SU-DHL-6 (cell line): Measurements from ENCODE around the gene ZNF672.

Experiments used
- H2AFZ ChIP-seq: fragments of 200-600 bp; sonication (generic); 2 replicates; pipeline ENCODE4 v1.6.1; 2014; ENCODE audit warnings: low read depth, mild to moderate bottlenecking, moderate library complexity, mixed read lengths, antibody characterized with exemption, low read length; ENCODE audit not compliant: severe bottlenecking
- H3F3A ChIP-seq: fragments of 200-600 bp; shearing (Covaris generic); 2 replicates; pipeline ENCODE4 v1.6.0; 2016; ENCODE audit warnings: antibody characterized with exemption, mild to moderate bottlenecking; ENCODE audit not compliant: insufficient read depth
- H3K27ac ChIP-seq: fragments of 200-600 bp; sonication (generic); 2 replicates; pipeline ENCODE4 v1.5.1; 2016; ENCODE audit warnings: low read depth, mild to moderate bottlenecking, low read length, moderate library complexity, mixed read lengths
- H3K27me3 ChIP-seq: fragments of 200-600 bp; sonication (generic), shearing (Covaris generic); 2 replicates; pipeline ENCODE4 v1.6.0; 2014; ENCODE audit warnings: mild to moderate bottlenecking, low read length
- H3K36me3 ChIP-seq: fragments of 200-600 bp; sonication (generic); 2 replicates; pipeline ENCODE4 v1.6.1; 2014; ENCODE audit warnings: mild to moderate bottlenecking, low read length, mixed read lengths
- H3K4me2 ChIP-seq: fragments of 300-600, 200-600 bp; shearing (Covaris generic), sonication (generic); 2 replicates; pipeline ENCODE4 v1.6.0; 2014; ENCODE audit warnings: low read length, low read depth, mild to moderate bottlenecking; ENCODE audit not compliant: poor library complexity, severe bottlenecking
- H3K4me3 ChIP-seq: fragments of 200-600 bp; sonication (generic); 2 replicates; pipeline ENCODE4 v1.5.1; 2014; ENCODE audit warnings: antibody characterized with exemption, low read length, mild to moderate bottlenecking, mixed read lengths; ENCODE audit not compliant: insufficient read depth, poor library complexity, severe bottlenecking
- H3K79me2 ChIP-seq: fragments of 200-600 bp; sonication (generic); 2 replicates; pipeline ENCODE4 v1.6.1; 2014; ENCODE audit warnings: mild to moderate bottlenecking, low read length, moderate library complexity; ENCODE audit not compliant: insufficient read depth
- H3K9ac ChIP-seq: fragments of 200-600 bp; sonication (generic); 2 replicates; pipeline ENCODE4 v1.7.0; 2014; ENCODE audit warnings: mild to moderate bottlenecking, low read length
- H3K9me2 ChIP-seq: fragments of 200-600 bp; sonication (generic); replicated peaks from 2 replicates; pipeline ENCODE4 v1.6.1; 2014; ENCODE audit warnings: low read length; ENCODE audit not compliant: insufficient read depth
- H3K9me3 ChIP-seq: fragments of 200-600 bp; sonication (generic); 2 replicates; pipeline ENCODE4 v1.6.1; 2014; ENCODE audit warnings: low read length, mixed read lengths; ENCODE audit not compliant: insufficient read depth
- H4K20me1 ChIP-seq: fragments of 200-600 bp; sonication (generic); 2 replicates; pipeline ENCODE4 v1.6.1; 2014; ENCODE audit warnings: low read depth, mild to moderate bottlenecking, antibody characterized with exemption, low read length, moderate library complexity, mixed read lengths
- CTCF ChIP-seq: fragments of 200-600 bp; sonication (generic); IDR thresholded peaks from one replicate; pipeline ENCODE4 v1.5.1; 2017; ENCODE audit warnings: antibody characterized with exemption, mild to moderate bottlenecking, low read length, moderate library complexity; ENCODE audit not compliant: insufficient read depth, poor library complexity, severe bottlenecking
- EZH2phosphoT487 ChIP-seq: fragments of 200-600 bp; sonication (generic), shearing (Covaris generic); conservative IDR thresholded peaks from 2 replicates; pipeline ENCODE4 v1.6.1; 2018; ENCODE audit warnings: mild to moderate bottlenecking, antibody characterized with exemption, low read length, moderate library complexity, mixed read lengths

ZNF672 gene

GRCh38 chr1:248808876-248809275 lies 29.1 kb upstream of the ZNF672 start:
- Histone ChIP-seq H3K9ac (no peak overlapping the region), H3K9me3 (no peaks in the 10 kb centered on the region), H3K79me2 (no peaks in the 10 kb centered on the region), H4K20me1 (no peaks in the 10 kb centered on the region), H3K4me2 (no peak overlapping the region), H3K27ac (no peak overlapping the region), H3F3A (no peaks in the 10 kb centered on the region), H2AFZ (no peak overlapping the region), H3K27me3 (no peaks in the 10 kb centered on the region), H3K4me3 (no peak overlapping the region), H3K9me2 (no peaks in the 10 kb centered on the region), H3K36me3 (no peaks in the 10 kb centered on the region)
- TF ChIP-seq CTCF = no peak
- no peak for TF ChIP-seq EZH2phosphoT487

GRCh38 chr1:248810000-248810726 lies 27.9 kb upstream of the ZNF672 start:
- no peak overlapping the region for H3K4me3 ChIP-seq
- H3K9ac ChIP-seq = no peak overlapping the region
- H3F3A ChIP-seq = no peaks in the 10 kb centered on the region
- H3K27ac ChIP-seq = no peak overlapping the region
- no peak overlapping the region for H2AFZ ChIP-seq
- no peaks in the 10 kb centered on the region for H3K27me3 ChIP-seq
- no peaks in the 10 kb centered on the region for H3K9me3 ChIP-seq
- TF ChIP-seq EZH2phosphoT487 = no peak
- no peaks in the 10 kb centered on the region for H3K36me3 ChIP-seq
- H3K4me2 ChIP-seq = no peak overlapping the region
- no peaks in the 10 kb centered on the region for H3K79me2 ChIP-seq
- H4K20me1 ChIP-seq = no peaks in the 10 kb centered on the region
- H3K9me2 ChIP-seq = no peaks in the 10 kb centered on the region

GRCh38 chr1:248810727-248811513 lies 27.1 kb upstream of the ZNF672 start:
- no peak overlapping the region for H2AFZ ChIP-seq
- no peak overlapping the region for H3K4me2 ChIP-seq
- no peak overlapping the region for H3K4me3 ChIP-seq
- no peak overlapping the region for H3K9ac ChIP-seq
- TF ChIP-seq CTCF (no peak), EZH2phosphoT487 (no peak)
- H3K9me2 ChIP-seq = no peaks in the 10 kb centered on the region
- no peaks in the 10 kb centered on the region for H3K27me3 ChIP-seq
- no peaks in the 10 kb centered on the region for H4K20me1 ChIP-seq
- H3F3A ChIP-seq = no peaks in the 10 kb centered on the region
- H3K9me3 ChIP-seq = no peaks in the 10 kb centered on the region
- no peak overlapping the region for H3K27ac ChIP-seq
- no peaks in the 10 kb centered on the region for H3K79me2 ChIP-seq
- no peaks in the 10 kb centered on the region for H3K36me3 ChIP-seq
